GM18519 (cell line): ENCODE data around the gene LY6G6D.

Experiments
- ATAC-seq: cut with Tn5 transposase; IDR thresholded peaks from one replicate; pipeline ENCODE4 v1.9.1; 2021; ENCODE audit warnings: mild to moderate bottlenecking, moderate library complexity; ENCODE audit not compliant: unreplicated experiment, low FRiP score

LY6G6D gene

GRCh38 chr6:31715022-31715958, at the start of gene LY6G6D:
LY6G6D (plus strand) TSS chr6:31715348; CDS start chr6:31715356, 8 bp downstream.
- no peak for ATAC-seq

- ATAC-seq, result peak; percentile 62
Observed at GRCh38 chr6:31665501-31666336, 49.4 kb upstream of the LY6G6D start, which contains the start of gene CSNK2B. CSNK2B (plus strand) TSS chr6:31666080; CDS start chr6:31666832, 752 bp downstream.

- no peak for ATAC-seq
Observed at GRCh38 chr6:31666337-31666965, 48.7 kb upstream of the LY6G6D start.

GRCh38 chr6:31669676-31670075, 45.5 kb upstream of the LY6G6D start, which contains the start of gene LY6G5B:
LY6G5B (plus strand) TSS chr6:31669976; CDS start chr6:31670951, 975 bp downstream.
- ATAC-seq, result no peak

- no peak for ATAC-seq
Observed at GRCh38 chr6:31676322-31676903, 38.7 kb upstream of the LY6G6D start.

GRCh38 chr6:31676904-31677303, 38.2 kb upstream of the LY6G6D start:
- no peak for ATAC-seq

- no peak for ATAC-seq
Observed at GRCh38 chr6:31677955-31678354, 37.2 kb upstream of the LY6G6D start.

- ATAC-seq, result no peak
Observed at GRCh38 chr6:31680226-31681134, 34.7 kb upstream of the LY6G6D start, which contains the start of gene LY6G5C. LY6G5C (minus strand) TSS chr6:31681067; CDS start chr6:31680373, 694 bp downstream.

GRCh38 chr6:31681135-31681671, 33.9 kb upstream of the LY6G6D start:
- no peak for ATAC-seq

- no peak for ATAC-seq
Observed at GRCh38 chr6:31683591-31683990, 31.6 kb upstream of the LY6G6D start.

- no peak for ATAC-seq
Observed at GRCh38 chr6:31686483-31686882, 28.7 kb upstream of the LY6G6D start.

GRCh38 chr6:31687321-31687720, 27.8 kb upstream of the LY6G6D start:
- no peak for ATAC-seq

GRCh38 chr6:31687860-31688693, 27.1 kb upstream of the LY6G6D start:
- ATAC-seq, result no peak

GRCh38 chr6:31689249-31690110, 25.7 kb upstream of the LY6G6D start:
- no peak for ATAC-seq

GRCh38 chr6:31690231-31691077, 24.7 kb upstream of the LY6G6D start:
- no peak for ATAC-seq

GRCh38 chr6:31691078-31691463, 24.1 kb upstream of the LY6G6D start:
- ATAC-seq, result no peak
